HG02885 (cell line): Measurements from ENCODE around the gene SBF2.
"Not testable (repeated sequence)": the region's sequence is repeated elsewhere in the genome, so short reads cannot be mapped to it uniquely, and the experiment has no call there.

ENCODE experiments used
- ATAC-seq: cut with Tn5 transposase; IDR thresholded peaks from one replicate; pipeline ENCODE4 v1.9.1; 2021; ENCODE audit warnings: mild to moderate bottlenecking; ENCODE audit not compliant: unreplicated experiment, poor library complexity

The SBF2 gene

DNA sequence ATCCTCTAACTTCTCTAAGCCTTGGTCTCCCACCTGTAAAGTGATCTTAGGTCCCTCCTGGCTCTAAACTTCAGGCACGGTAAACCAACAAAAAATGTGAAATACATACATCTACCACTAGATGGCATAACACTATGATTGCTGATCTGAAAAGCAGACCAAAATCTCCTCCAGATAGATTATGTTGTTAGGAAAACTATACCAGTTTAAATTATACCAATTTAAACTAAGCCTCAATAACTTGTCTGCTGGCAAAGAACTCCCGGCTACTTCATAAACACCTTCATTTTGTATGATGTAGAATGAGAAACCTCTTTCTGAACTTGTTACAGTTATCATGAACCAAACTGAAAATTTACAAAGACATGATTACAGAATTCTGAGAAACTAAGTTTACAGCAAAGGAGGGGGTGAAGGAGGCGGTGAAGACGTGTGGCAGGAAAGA is 85.9 kb downstream of the SBF2 start:
- ATAC-seq: no peak

DNA sequence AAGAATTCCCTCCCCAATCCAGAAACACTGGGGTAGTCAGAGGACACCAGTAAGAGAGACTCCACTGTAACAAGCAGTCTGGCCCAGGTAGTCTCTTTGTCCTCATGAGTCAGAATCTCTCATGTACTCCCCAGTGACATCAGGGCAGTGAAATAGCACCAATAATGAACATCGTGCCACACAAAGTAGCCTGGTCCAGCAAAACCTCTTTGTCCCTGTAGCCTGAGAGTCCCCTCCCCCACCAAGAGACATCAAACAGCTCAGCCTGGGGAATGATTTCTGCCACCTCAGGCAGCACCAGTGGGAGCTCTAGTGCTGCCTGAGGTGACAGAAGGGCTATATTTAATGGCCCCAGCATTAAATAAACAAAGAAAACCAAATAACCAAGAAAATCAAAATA is 88.1 kb downstream of the SBF2 start:
- ATAC-seq: no peak

DNA sequence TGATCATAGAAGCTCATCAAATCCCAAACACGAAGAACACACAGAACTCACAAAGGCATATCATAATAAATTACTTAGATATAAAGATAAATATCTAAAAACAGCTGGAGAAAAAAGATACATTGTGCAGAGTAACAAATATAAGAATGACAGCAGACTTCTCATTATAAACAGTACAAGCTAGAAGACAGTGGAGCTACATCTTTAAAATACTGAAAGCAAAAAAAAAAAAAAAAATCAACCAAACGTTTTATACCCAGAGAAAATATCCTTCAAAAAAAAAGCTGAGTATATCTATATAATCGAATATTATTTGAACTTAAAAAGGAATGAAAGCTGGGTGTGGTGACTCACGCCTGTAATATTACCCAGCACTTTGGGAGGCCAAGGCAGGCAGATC is 90.0 kb downstream of the SBF2 start:
- ATAC-seq: no peak

DNA sequence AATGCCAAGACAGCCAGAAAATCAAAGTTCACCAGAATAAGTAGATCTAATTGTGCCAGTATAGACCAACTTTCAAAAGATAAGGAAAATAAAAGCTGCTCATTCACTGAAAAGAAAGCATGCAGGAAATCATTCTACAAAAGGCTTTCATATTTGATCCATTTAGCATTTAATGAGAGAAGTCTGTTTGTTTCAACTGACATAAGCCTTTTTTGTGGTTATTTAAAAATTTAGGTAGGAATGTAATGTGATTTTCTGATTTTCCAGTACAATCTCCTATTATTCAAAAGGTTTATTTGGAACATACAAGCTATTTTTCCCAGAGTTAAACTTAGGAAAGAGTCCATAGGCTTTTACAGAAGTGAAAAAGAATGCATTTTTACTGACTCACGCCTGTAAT is 92.7 kb downstream of the SBF2 start:
- no peak for ATAC-seq

DNA sequence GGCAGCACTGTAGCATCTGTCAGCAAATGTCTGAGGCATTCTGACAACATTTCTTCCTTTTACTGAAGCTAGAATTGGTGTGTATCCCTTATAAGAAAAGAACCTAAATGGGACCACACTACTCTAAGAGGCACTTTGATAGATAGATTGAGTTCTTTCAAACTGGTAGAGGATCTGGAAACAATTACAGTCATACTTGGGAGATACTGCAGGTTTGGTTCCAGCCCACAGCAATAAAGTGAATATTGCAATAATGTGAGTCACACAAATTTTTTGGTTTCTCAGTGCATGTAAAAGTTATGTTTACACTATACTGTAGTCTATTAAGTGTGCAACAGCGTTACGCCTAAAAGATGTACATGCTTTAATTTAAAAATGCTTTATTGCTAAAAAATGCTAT is 96.9 kb downstream of the SBF2 start:
- ATAC-seq: no peak

DNA sequence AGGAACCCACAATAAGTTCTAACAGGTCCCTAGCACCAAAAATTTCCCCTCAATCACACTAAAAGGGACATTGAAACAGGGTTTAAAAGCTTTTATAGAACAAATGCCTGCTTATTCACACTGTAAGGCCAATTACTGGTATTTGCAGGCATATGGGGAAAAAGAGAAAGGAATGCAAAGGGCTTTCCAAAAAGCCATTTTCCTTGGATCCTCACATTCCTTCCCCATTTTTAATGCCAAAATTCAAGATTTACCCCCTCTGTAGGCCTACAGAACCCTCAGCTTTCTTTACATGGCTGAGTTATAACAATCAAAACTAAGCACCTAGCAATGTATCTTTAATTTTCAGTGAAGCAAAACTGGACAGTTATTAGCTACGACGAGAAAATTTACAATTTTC is 102.0 kb downstream of the SBF2 start:
- no peak for ATAC-seq

DNA sequence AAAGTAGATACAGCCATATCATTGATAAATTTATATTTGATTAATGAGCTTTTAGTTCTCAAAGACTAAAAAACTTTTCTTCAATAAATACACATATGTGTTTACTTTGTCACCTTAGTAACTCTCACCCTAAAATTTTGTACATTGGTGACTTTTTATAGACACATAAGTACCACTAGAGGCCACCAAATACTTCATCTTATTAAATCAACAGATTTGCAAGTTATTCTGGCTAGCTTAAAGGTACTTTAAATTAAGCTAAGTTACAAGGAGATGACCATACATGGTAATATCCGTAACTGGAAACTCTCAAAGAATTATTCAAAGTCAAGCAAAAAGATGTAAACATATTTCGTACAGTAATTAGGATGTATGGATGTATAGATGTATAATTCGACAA is 112.2 kb downstream of the SBF2 start:
- ATAC-seq: no peak

DNA sequence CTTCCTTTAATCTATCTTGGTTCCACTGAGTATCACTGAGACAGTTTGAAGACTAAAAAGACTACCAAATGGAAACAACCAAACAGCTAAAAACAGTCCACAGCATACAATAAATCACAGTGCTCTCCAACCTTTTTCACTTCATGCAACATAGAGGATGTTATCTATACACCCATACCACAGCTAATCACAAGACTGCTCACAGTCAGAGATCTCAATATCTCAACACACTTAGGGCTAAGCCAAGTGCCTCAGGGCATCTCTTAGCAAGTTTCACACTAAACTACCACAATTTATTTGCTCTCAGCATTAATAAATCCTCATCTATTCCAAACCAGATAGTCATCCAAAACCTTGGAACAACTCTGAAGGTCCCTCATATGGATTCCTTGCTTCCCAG is 129.4 kb downstream of the SBF2 start:
- ATAC-seq: no peak

DNA sequence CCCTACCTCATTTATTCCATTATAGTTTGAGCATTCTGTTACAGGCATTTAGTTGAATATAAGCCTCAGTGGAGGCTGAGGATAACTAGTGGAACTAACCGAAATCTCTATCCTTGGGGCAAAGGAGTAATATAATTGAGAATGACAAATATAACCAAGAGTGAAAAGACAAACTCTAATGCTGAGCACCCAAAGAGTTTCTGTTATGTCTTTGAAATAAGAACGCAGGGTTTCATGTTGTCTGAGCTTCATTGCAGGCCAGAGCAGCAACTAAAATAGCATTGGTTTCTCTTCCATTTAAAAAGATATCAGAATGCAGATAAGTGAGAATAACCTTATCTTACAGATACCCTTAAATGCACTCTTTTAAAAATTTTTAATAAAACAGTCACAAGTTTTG is 131.8 kb downstream of the SBF2 start:
- no peak for ATAC-seq

DNA sequence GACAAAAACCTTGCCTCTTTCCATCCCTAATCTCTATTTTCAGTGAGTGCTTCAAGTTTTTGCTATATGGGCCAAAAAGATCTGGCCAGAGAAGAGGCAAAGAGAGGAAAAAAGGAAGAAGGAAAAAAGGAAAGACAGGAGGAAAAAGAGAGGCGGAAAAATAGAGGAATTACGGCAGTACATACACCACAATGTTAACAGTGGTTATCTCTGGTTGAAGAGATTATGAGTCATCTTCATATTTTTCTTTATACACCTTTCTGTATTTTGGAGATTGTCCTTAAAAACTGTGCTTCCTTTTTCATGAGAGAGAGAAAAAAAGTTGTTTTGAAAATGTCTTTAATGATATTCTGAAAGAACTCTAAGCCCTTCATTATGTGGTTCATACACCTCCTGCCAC is 133.7 kb downstream of the SBF2 start:
- ATAC-seq: no peak

DNA sequence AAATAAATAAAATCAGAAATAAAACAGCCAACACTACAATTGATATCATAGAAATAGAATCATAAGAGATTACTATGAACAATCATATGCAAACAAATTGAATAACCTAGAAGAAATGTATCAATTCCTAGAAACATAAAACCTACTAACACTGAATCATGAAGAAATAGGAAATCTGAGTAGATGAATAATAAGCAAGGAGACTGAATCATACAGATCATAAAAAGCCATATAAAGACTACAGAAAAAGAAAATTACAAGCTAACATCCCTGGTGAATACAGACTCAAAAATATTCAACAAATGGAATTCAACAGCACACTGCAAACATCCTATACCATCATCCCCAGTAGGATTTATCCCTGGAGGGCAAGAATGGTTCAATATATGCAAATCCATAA is 135.6 kb downstream of the SBF2 start:
- ATAC-seq: no peak

DNA sequence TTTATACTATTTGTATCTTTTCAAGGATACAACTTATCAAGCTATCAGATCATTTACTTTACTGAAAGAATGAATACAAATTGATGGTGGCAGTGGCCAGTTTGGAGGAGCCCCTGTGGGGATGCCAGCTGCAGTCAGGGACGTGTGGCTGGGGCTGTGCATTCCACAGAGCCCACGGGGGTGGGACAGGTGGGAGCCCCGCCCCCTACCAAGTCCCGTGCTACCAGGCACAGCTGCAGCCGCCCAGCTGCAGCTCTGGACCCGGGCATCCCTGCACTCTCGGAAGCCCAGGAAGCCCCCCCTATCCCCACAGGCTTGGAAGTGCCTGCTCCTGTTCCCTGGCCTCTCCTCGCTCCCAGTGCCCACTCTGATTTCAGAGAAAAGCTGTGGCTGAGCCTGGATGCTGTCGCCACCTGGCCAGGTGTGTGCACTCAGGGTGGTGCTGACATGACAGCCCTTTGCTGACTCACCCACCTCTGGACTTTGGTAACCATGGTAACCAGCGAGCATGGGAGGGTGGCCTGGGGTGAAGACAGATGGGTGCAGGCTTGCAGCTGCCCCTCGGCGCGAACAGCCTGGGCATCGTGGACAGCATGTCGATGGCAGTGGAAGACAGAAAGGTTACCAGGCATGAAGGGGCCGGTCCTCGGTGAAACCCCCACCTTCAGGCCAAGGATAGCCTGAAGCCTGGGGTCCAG is 138.1 kb downstream of the SBF2 start:
- no peak for ATAC-seq

DNA sequence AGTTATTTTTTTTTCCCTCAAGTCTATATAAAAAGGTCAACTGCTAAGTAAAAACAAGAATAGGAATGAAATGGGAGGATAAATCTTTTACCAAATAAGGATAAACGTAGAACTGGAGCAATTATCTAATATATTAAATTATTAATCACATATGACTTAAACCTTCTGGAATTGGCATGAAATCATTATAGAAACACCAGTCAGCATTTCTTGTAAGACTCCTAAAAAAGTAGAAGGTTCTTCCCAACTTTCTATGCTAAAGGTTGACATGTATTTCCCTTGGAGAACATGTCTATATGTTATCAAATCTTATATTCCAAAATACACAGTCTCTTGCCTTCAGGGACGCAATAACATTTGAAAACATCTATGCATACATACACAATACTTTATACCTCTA is 143.2 kb downstream of the SBF2 start:
- ATAC-seq: no peak

DNA sequence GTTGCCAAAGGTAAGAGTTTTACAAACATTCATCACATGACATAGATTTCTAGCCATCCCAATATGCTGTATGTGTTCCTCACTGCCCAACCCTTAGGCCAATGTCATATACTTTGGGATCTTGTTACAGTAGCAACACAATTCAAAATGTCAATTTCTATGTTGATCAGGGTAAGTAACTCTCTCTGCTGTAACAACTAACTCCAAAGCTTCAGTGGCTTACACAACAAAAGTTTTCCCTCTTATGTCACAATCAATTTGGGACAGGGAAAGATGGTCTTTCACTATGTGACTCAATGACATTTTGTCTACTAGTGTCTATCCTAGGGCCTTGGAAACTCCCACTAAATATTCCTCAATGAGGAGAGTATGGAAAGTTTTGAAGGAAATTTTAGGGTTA is 144.5 kb downstream of the SBF2 start:
- ATAC-seq: no peak

DNA sequence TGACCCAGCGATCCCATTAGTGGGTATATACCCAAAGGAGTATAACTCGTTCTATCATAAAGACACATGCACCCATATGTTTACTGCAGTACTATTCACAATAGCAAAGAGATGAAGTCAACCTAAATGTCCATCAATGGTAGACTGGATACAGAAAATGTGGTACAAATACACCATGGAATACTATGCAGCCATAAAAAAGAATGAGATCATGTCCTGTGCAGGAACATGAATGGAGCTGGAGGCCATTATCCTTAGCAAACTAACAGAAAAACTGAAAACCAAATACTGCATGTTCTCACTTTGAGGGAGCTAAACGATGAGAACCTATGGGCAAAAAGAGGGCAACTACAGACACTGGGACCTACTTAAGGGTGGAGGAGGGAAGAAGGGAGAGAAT is 146.8 kb downstream of the SBF2 start:
- no peak for ATAC-seq

DNA sequence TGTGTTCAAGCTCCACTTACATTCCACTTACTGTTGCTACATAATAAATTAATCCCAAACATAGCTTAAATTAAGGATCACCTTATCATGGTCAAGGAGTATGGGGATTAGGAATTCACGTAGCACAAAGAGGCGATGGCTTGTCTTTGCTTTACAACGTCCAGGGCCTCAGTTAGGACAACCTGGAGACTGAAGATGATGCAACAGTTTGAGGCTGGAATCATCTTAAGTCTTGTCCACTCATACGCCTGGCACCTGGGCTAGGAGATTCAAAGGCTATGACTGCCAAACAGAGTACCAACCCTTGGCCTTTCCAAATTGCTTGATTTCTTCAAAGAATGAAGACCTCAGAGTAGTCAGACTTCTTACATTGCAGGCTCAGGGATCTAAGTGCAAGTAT is 149.1 kb downstream of the SBF2 start:
- ATAC-seq: no peak

DNA sequence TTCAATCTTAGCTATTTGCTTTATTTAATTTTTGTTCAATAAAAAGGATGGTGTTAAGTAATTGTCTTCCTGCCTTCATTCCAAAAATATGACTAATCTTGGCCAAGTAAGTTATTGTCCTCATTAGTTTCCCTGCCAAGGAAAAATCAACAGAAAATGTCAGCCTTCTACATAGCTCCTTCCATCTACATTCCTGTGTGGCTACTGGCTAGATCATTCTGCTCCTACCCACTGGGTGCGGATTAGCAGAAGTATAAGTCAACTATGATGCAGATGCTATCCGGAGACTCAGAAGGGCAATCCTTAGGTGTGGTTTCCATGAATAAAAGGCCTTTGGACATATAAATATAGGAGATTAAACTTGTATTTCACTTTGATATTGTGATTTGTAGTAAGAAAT is 154.4 kb downstream of the SBF2 start:
- ATAC-seq: no peak

DNA sequence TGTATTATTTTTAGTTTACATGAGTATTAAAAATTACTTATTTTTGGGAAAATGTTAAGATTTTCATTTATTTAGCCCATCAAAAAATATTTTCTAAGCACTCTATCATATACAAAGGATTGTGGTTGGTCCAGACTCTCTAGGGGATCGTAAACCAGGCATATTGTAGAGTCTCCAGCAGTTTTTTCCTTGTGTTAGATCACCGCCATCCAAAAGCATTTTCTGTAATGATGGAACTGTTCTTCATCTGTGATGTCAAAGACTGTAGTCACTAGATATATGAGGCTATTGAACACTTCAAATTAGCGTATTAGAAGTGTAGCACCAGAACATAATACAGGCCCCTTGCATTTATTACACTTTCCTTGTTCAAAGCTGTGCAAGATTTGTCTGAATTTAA is 154.9 kb downstream of the SBF2 start:
- ATAC-seq: no peak

DNA sequence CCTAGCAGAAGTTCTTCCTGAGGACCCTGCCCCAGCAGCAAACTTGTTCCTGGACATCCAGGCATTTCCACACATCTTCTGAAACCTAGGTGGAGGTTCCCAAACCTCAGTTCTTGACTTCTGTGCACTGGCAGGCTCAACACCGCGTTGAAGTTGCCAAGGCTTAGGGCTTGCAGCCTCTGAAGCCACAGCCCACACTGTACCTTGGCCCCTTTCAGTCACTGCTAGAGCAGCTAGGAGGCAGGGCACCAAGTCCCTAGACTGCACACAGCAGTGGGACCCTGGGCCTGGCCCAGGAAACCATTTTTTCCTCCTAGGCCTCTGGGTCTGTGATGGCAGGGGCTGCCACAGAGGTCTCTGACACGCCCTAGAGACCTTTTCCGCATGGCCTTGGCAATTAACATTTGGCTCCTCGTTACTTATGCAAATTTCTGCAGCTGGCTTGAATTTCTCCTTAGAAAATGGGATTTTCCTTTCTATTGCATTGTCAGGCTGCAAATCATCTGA is 159.0 kb downstream of the SBF2 start:
- ATAC-seq: no peak

DNA sequence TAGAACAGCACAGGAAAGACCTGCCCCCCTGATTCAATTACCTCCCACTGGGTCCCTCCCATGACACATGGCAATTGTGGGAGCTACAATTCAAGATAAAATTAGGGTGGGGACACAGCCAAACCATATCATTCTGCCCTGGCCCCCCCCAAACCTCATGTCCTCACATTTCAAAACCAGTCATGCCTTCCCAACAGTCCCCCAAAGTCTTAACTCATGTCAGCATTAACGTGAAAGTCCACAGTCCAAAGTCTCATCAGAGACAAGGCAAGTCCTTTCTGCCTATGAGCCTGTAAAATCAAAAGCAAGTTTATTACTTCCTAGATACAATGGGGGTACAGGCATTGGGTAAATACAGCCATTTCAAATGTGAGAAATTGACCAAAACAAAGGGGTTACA is 159.8 kb downstream of the SBF2 start:
- ATAC-seq: not testable (repeated sequence)

DNA sequence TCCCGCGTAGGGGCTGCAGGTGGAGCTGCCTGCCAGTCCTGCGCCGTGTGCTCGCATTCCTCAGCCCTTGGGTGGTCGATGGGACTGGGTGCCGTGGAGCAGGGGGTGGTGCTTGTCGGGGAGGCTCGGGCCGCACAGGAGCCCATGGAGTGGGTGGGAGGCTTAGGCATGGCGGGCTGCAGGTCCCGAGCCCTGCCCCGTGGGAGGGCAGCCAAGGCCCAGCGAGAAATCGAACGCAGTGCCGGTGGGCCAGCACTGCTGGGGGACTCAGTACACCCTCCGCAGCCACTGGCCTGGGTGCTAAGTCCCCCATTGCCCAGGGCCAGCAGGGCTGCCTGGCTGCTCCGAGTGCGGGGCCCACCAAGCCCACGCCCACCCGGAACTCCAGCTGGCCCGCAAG is 160.8 kb downstream of the SBF2 start:
- not testable (repeated sequence) for ATAC-seq

DNA sequence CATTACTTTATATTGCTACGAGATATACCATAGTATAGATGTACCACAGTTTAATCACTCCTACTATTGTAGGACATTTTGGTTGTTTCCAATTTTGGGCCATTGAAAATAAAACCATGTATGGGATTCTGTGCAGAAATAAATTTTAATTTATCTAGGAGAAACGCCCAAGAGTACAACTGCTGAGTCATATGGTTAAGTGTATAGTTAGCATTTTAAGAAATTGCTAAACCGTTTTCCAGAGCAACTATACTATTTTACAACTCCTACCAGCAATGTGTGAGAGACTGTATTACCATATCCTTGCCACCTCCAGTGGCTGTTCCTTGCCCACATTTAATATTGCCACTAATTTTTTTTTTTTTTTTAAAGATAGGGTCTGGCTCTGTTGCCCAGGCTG is 163.1 kb downstream of the SBF2 start:
- no peak for ATAC-seq

DNA sequence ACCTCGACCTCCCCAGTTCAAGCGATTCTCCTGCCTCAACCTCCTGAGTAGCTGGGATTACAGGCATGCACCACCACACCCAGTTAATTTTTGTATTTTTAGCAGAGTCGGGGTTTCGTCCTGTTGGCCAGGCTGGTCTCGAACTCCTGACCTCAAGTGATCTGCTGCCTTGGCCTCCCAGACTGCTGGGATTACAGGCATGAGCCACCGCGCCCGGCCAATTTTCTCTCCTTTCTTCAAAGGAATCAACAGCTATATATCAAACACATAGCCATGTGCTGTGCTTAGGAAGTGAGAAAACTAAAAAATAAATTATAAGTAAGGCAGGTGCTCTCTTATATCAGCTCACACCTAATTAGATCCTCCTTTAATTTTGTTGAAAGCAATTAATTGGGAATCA is 164.8 kb downstream of the SBF2 start:
- ATAC-seq: not testable (repeated sequence)
